GM12878 (cell line): ENCODE results near the gene TIFAB. TPM values are rescaled to one million over a fixed set of nuclear protein-coding genes. Genes with fewer than 3 reads are reported as not detected.

Source experiments
- ATAC-seq: fragments of 200-7000 bp; cut with Tn5 transposase; 3 replicates; pipeline ENCODE4 v1.9.1; 2020; ENCODE audit warnings: mild to moderate bottlenecking, moderate library complexity
- BruUV-seq: library from RNA; stranded (reverse); fragments of 400-500 nt; replicated peaks from 2 replicates; lab custom pipeline; 2021; lab: Mats Ljungman, UMichigan
- CTCF ChIA-PET: fragments of 300-600 bp; sonication (Branson Sonifier 250); formaldehyde crosslinking; extraction: SDS; loops from one replicate; lab custom pipeline; 2021; ENCODE audit warnings: inconsistent platforms; lab: Yijun Ruan, JAX
- POLR2A ChIA-PET: fragments of 350-600 bp; formaldehyde crosslinking; extraction: SDS; loops from one replicate; lab custom pipeline; 2021; ENCODE audit warnings: inconsistent platforms; lab: Charles Lee
- RAD21 ChIA-PET: fragments of 300-600 bp; sonication (Branson Sonifier 250); formaldehyde crosslinking; loops from one replicate; lab custom pipeline; 2023; ENCODE audit warnings: antibody characterized with exemption; ENCODE audit not compliant: unreplicated experiment; lab: Charles Lee
- SMC1A ChIA-PET: fragments of 300-600 bp; sonication (Branson Sonifier 250); formaldehyde crosslinking; loops from one replicate; lab custom pipeline; 2023; ENCODE audit not compliant: unreplicated experiment, uncharacterized antibody; lab: Charles Lee
- DNase-seq: peaks from one replicate; pipeline ENCODE4 v3.0.0-alpha.2; 2011; ENCODE audit warnings: low read depth, low spot score
- FAIRE-seq: peaks from 3 replicates; lab custom pipeline; 2011; peaks lifted over from hg19 to GRCh38; lab: Jason Lieb, UNC
- H2AFZ ChIP-seq: 2 replicates; pipeline ENCODE4 v1.6.0; 2011; ENCODE audit warnings: low read depth, low read length, control low read depth; ENCODE audit not compliant: control insufficient read depth
- H3K27ac ChIP-seq: 2 replicates; pipeline ENCODE4 v1.5.1; 2011; ENCODE audit warnings: control low read depth; ENCODE audit not compliant: control insufficient read depth, insufficient read depth
- H3K27me3 ChIP-seq, 2 experiments: replicated peaks in 1 of 2; 2 replicates each; pipeline versions ENCODE4 v1.6.0 to v1.6.1; 2011; ENCODE audit warnings: low read length in 1 of 2; ENCODE audit not compliant: control insufficient read depth in 2 of 2, insufficient read depth in 2 of 2
- H3K36me3 ChIP-seq, 2 experiments: 2 replicates each; pipeline ENCODE4 v1.5.1; 2011; ENCODE audit warnings: low read length in 1 of 2; ENCODE audit not compliant: control insufficient read depth in 2 of 2, insufficient read depth in 2 of 2
- H3K4me1 ChIP-seq: 2 replicates; pipeline ENCODE4 v1.6.1; 2011; ENCODE audit warnings: mild to moderate bottlenecking, low read length, moderate library complexity, mixed read lengths; ENCODE audit not compliant: control insufficient read depth, insufficient read depth
- H3K4me2 ChIP-seq: 2 replicates; pipeline ENCODE4 v1.6.0; 2011; ENCODE audit warnings: control low read depth; ENCODE audit not compliant: control insufficient read depth, insufficient read depth
- H3K4me3 ChIP-seq: fragments of 200-600 bp; sonication (generic); 2 replicates; pipeline ENCODE4 v1.5.1; 2016
- H3K79me2 ChIP-seq: 2 replicates; pipeline ENCODE4 v1.6.0; 2011; ENCODE audit warnings: low read length; ENCODE audit not compliant: control insufficient read depth, insufficient read depth
- H3K9ac ChIP-seq: 2 replicates; pipeline ENCODE4 v1.8.0; 2011; ENCODE audit warnings: low read length, control low read depth, mixed read lengths; ENCODE audit not compliant: control insufficient read depth, insufficient read depth
- H3K9me3 ChIP-seq: replicated peaks from 3 replicates; pipeline ENCODE4 v1.5.1; 2011; ENCODE audit warnings: mild to moderate bottlenecking, low read length; ENCODE audit not compliant: control insufficient read depth, insufficient read depth
- H4K20me1 ChIP-seq: 2 replicates; pipeline ENCODE4 v1.6.0; 2011; ENCODE audit not compliant: control insufficient read depth, insufficient read depth
- BMI1 ChIP-seq: fragments of 450-650 bp; IDR thresholded peaks from 2 replicates; pipeline ENCODE4 v1.6.1; 2016; ENCODE audit warnings: mild to moderate bottlenecking, moderate library complexity, borderline replicate concordance
- EED ChIP-seq: sonication (generic); IDR thresholded peaks from 2 replicates; pipeline ENCODE4 v1.6.1; 2016; ENCODE audit warnings: antibody characterized with exemption, low read depth
- EP300 ChIP-seq, 2 experiments: fragments of 150-350 bp in 1 of 2; IDR thresholded peaks; 2 replicates each; pipeline ENCODE4 v1.6.1; 2011 to 2012; ENCODE audit warnings: low read depth in 2 of 2, low read length in 2 of 2, borderline replicate concordance in 1 of 2, improper control_type of control experiment in 1 of 2, inconsistent platforms in 1 of 2; ENCODE audit not compliant: control insufficient read depth in 1 of 2
- IKZF1 ChIP-seq: fragments of 450-650 bp; conservative IDR thresholded peaks from 2 replicates; pipeline ENCODE4 v1.6.1; 2017; ENCODE audit warnings: antibody characterized with exemption, mild to moderate bottlenecking
- KLF5 ChIP-seq: fragments of 450-650 bp; IDR thresholded peaks from 2 replicates; pipeline ENCODE4 v1.6.1; 2014; ENCODE audit warnings: mild to moderate bottlenecking; ENCODE audit not compliant: partially characterized antibody
- NFYA ChIP-seq: IDR thresholded peaks from 2 replicates; pipeline ENCODE4 v1.6.1; 2011; ENCODE audit warnings: low read depth, mild to moderate bottlenecking, low read length, improper control_type of control experiment, borderline replicate concordance
- SMAD1 ChIP-seq: fragments of 450-650 bp; IDR thresholded peaks from 2 replicates; pipeline ENCODE4 v1.6.1; 2018; ENCODE audit warnings: mild to moderate bottlenecking, low read depth; ENCODE audit not compliant: partially characterized antibody
- SP1 ChIP-seq: IDR thresholded peaks from one replicate; pipeline ENCODE4 v1.6.1; 2011; ENCODE audit warnings: low read depth, low read length
- ZNF384 ChIP-seq: IDR thresholded peaks from 2 replicates; pipeline ENCODE4 v1.6.1; 2012; ENCODE audit warnings: low read depth, mild to moderate bottlenecking, low read length, improper control_type of control experiment, borderline replicate concordance
- WGBS: methylation state at CpG from one replicate; pipeline ENCODE4 v1.1.6; 2016; ENCODE audit warnings: low lambda C conversion rate; ENCODE audit not compliant: insufficient replicate concordance, insufficient coverage; ENCODE audit errors: missing lambda C conversion rate; 5-methylcytosine and 5-hydroxymethylcytosine counted together
- in situ Hi-C: fragments of 300-500 bp; cut with MboI; formaldehyde crosslinking; loops from 9 replicates; pipeline ENCODE4 v1.14.3; 2018; ENCODE audit warnings: mixed read lengths
- intact Hi-C: fragments of 100-400 bp; cut with micrococcal nuclease; formaldehyde crosslinking; loops from one replicate; pipeline ENCODE4 v1.14.2; 2022; ENCODE audit not compliant: unreplicated experiment
- polyA plus RNA-seq, 11 experiments: library from polyadenylated mRNA; depleted of rRNA in 4 of 11; unstranded in 6 of 11; stranded (reverse) in 5 of 11; fragments of >200 nt; fragmentation: Nextera tagmentation in 4 of 11; fragmentation: Illumina TruSeq in 1 of 11; extraction: Ambion mirVana in 4 of 11; extraction: Trizol in 1 of 11; gene quantifications; 1 replicate in 1 of 11; 2 replicates in 10 of 11; pipeline versions ENCODE4 v1.2.1 to v1.2.3, GENCODE V29; 2011 to 2016; ENCODE audit warnings: inconsistent platforms in 2 of 11, missing spikeins in 2 of 11, low read depth in 1 of 11
- total RNA-seq, 4 experiments: library from RNA; depleted of rRNA in 3 of 4; stranded (reverse); fragments of >200 nt in 3 of 4; fragmentation: Illumina TruSeq in 1 of 4; extraction: Trizol in 1 of 4; gene quantifications; 2 replicates each; pipeline versions ENCODE4 v1.2.1 to v1.2.3, GENCODE V29; 2013 to 2021
- TF ChIP-seq, protein P1 (sequence below): IDR thresholded peaks from 2 replicates; pipeline ENCODE4 v1.6.1; 2012; ENCODE audit warnings: low read depth, low read length, improper control_type of control experiment
- TF ChIP-seq, protein P2 (sequence below): fragments of 450-650 bp; IDR thresholded peaks from 2 replicates; pipeline ENCODE4 v1.6.1; 2014; ENCODE audit warnings: mild to moderate bottlenecking
- TF ChIP-seq, protein P3 (sequence below): fragments of 450-650 bp; IDR thresholded peaks from 2 replicates; pipeline ENCODE4 v1.6.1; 2017; ENCODE audit warnings: mild to moderate bottlenecking, low read depth, inconsistent platforms; ENCODE audit not compliant: poor library complexity, severe bottlenecking
- TF ChIP-seq, protein P4 (sequence below): IDR thresholded peaks from 2 replicates; pipeline ENCODE4 v1.6.1; 2012; ENCODE audit warnings: mild to moderate bottlenecking, low read depth, low read length

TIFAB gene
- total and polyA plus RNA-seq, 10 of the 15 experiments (the other 5 are each of a cell fraction or from before 2014, with no cell fraction given): not detected

DNA sequence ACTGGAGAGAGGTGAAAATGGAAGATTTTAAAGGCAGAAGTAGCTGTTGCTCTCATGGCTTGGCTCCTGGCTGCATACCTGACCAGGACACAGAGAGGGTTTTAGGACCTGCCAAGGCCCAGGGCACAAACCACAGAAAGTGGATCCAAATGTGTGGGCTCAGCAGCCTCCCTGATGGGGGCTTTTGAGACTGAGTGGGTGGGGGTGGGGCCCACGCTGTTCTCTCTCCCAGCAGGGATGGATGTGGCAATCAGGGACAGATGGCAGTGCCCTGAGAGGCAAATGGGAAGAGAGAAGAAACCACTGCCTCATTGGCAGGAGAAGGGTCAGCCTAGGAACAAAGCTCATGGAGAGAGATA lies 34.9 kb upstream of the TIFAB start:
- no peak overlapping the region for H2AFZ ChIP-seq
- SMC1A ChIA-PET: no interaction called here
- in situ Hi-C loops (no loop called here), intact Hi-C loops (no loop called here)
- FAIRE-seq: no peak
- CTCF ChIA-PET: interaction anchor here (1.1 to 1.9 kb wide), 2 partner anchors 24 to 65 kb away, joined by 4 read pairs; no protein-coding TSS in a partner anchor
- H3K4me3 ChIP-seq: no peak overlapping the region
- peaks cover 6 to 17% of the 10 kb centered on the region in 2 experiments; a peak in 3 of 4 replicates for H3K27me3 ChIP-seq
- no peak overlapping the region for H3K4me2 ChIP-seq
- H3K9me3 ChIP-seq: no peaks in the 10 kb centered on the region
- RAD21 ChIA-PET: no interaction called here
- no peak for ATAC-seq
- POLR2A ChIA-PET: no interaction called here
- H3K79me2 ChIP-seq: no peaks in the 10 kb centered on the region
- no peak overlapping the region for H3K9ac ChIP-seq
- no peaks in the 10 kb centered on the region for H3K4me1 ChIP-seq
- TF ChIP-seq NFYA (no peak), IKZF1 (no peak), SMAD1 (no peak), EED (no peak), ZNF384 (no peak), SP1 (no peak), EP300 (IDR thresholded peaks at IDR 0.05; ENCODE audit: borderline replicate concordance in 1 of 2, control insufficient read depth in 1 of 2, low read depth in 2 of 2, low read length in 2 of 2) (no peak), BMI1 (no peak), KLF5 (no peak)
- TF ChIP-seq, protein P1, sequence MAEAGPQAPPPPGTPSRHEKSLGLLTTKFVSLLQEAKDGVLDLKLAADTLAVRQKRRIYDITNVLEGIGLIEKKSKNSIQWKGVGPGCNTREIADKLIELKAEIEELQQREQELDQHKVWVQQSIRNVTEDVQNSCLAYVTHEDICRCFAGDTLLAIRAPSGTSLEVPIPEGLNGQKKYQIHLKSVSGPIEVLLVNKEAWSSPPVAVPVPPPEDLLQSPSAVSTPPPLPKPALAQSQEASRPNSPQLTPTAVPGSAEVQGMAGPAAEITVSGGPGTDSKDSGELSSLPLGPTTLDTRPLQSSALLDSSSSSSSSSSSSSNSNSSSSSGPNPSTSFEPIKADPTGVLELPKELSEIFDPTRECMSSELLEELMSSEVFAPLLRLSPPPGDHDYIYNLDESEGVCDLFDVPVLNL: no peak
- TF ChIP-seq, protein P2, sequence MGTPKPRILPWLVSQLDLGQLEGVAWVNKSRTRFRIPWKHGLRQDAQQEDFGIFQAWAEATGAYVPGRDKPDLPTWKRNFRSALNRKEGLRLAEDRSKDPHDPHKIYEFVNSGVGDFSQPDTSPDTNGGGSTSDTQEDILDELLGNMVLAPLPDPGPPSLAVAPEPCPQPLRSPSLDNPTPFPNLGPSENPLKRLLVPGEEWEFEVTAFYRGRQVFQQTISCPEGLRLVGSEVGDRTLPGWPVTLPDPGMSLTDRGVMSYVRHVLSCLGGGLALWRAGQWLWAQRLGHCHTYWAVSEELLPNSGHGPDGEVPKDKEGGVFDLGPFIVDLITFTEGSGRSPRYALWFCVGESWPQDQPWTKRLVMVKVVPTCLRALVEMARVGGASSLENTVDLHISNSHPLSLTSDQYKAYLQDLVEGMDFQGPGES: no peak
- TF ChIP-seq, protein P3, sequence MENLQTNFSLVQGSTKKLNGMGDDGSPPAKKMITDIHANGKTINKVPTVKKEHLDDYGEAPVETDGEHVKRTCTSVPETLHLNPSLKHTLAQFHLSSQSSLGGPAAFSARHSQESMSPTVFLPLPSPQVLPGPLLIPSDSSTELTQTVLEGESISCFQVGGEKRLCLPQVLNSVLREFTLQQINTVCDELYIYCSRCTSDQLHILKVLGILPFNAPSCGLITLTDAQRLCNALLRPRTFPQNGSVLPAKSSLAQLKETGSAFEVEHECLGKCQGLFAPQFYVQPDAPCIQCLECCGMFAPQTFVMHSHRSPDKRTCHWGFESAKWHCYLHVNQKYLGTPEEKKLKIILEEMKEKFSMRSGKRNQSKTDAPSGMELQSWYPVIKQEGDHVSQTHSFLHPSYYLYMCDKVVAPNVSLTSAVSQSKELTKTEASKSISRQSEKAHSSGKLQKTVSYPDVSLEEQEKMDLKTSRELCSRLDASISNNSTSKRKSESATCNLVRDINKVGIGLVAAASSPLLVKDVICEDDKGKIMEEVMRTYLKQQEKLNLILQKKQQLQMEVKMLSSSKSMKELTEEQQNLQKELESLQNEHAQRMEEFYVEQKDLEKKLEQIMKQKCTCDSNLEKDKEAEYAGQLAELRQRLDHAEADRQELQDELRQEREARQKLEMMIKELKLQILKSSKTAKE: no peak
- TF ChIP-seq, protein P4, sequence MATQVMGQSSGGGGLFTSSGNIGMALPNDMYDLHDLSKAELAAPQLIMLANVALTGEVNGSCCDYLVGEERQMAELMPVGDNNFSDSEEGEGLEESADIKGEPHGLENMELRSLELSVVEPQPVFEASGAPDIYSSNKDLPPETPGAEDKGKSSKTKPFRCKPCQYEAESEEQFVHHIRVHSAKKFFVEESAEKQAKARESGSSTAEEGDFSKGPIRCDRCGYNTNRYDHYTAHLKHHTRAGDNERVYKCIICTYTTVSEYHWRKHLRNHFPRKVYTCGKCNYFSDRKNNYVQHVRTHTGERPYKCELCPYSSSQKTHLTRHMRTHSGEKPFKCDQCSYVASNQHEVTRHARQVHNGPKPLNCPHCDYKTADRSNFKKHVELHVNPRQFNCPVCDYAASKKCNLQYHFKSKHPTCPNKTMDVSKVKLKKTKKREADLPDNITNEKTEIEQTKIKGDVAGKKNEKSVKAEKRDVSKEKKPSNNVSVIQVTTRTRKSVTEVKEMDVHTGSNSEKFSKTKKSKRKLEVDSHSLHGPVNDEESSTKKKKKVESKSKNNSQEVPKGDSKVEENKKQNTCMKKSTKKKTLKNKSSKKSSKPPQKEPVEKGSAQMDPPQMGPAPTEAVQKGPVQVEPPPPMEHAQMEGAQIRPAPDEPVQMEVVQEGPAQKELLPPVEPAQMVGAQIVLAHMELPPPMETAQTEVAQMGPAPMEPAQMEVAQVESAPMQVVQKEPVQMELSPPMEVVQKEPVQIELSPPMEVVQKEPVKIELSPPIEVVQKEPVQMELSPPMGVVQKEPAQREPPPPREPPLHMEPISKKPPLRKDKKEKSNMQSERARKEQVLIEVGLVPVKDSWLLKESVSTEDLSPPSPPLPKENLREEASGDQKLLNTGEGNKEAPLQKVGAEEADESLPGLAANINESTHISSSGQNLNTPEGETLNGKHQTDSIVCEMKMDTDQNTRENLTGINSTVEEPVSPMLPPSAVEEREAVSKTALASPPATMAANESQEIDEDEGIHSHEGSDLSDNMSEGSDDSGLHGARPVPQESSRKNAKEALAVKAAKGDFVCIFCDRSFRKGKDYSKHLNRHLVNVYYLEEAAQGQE: no peak
- H4K20me1 ChIP-seq: no peaks in the 10 kb centered on the region; the same call in 1 of the 2 replicates
- no TSS peak for BruUV-seq
- no peak for DNase-seq
- WGBS: 0% methylated on average over 1 of the region's 1 CpG
- no peaks in the 10 kb centered on the region for H3K36me3 ChIP-seq
- H3K27ac ChIP-seq: no peak overlapping the region
